ENCODE results near the gene MAP3K3.

Gene MAP3K3

DNA sequence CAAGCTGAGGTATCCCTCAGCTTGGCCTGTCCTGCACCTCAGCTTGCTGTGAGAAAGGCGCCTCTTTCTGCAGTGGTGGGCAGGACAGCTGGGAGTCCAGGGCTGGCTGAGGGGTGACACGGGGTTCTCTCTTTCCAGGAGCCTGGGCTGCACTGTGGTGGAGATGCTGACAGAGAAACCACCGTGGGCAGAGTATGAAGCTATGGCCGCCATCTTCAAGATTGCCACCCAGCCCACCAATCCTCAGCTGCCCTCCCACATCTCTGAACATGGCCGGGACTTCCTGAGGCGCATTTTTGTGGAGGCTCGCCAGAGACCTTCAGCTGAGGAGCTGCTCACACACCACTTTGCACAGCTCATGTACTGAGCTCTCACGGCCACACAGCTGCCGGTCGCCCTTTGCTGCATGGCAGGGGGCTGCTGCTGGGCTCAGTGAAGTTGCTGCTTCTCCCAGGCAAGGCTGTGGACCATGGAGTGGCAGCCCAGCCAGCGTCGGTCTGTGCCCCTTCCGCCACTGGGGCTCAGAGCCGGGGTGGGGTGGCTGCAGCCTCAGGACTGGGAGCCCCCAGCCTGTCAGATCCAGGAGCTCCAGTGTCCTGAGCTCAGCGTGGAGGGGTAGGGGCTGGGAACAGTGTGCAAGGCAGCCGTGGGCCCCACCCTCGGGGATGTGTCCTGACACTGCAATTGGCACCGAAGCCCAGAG, 71.3 kb downstream of the MAP3K3 start:
- Histone ChIP-seq H3K9me3 (ENCODE audit: control insufficient read depth, low read length) (no peaks in the 10 kb centered on the region), H3K27ac (ENCODE audit: low read depth, low read length, severe bottlenecking) (peak overlapping the region; percentile 42), H3K4me1 (ENCODE audit: control insufficient read depth, insufficient read depth, low read length, poor library complexity, severe bottlenecking) (peaks cover 17% of the 10 kb centered on the region), H3K36me3 (ENCODE audit: control insufficient read depth, insufficient read depth, low read length) (peaks cover 84% of the 10 kb centered on the region), H3K4me3 (ENCODE audit: extremely low read depth, insufficient read depth, low read length, poor library complexity, severe bottlenecking) (no peak overlapping the region)
- WGBS, 2 experiments (ENCODE audit: insufficient coverage in 2 of 2): 94 to 96% methylated on average over 16 to 17 of the region's 18 CpGs

DNA sequence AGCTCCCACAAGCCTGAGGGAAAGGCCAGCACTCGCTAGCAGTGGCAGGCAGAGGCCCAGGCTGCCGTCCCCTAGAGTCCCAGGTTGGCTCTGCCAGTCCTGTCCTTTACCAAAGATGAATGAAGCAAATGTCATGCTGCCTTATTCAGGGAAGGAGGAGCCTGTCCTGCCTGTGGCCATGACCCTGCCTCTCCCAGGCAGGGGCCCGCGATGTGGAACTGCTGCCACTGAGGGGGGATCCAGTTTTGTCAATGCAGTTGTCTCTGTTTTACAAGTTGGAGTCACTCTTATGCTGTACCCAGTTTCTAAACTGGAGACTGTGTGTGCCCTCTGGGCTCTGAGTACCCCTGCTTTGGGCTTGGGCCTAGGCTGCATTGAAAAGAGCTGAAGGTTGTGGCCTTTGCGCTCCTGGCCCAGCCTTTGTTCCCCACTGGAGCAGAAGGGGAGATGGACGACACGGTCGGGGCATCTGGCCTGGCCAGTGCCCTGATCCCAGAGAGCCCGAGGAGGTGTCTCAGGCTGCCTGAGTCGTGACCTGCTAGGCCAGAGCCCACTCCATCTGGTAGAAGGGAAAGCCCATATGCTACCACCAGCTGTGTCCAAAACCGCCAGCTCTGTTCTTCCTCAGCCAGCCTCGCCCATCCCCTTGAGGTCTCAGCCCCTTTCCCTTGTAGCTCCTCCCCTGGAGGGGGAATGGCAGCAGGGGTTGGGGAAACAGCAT, 72.2 kb downstream of the MAP3K3 start:
- Histone ChIP-seq H3K27ac (ENCODE audit: low read depth, low read length, severe bottlenecking) (peak overlapping the region; percentile 42), H3K9me3 (ENCODE audit: control insufficient read depth, low read length) (no peaks in the 10 kb centered on the region), H3K4me3 (ENCODE audit: extremely low read depth, insufficient read depth, low read length, poor library complexity, severe bottlenecking) (no peak overlapping the region), H3K36me3 (ENCODE audit: control insufficient read depth, insufficient read depth, low read length) (peaks cover 76% of the 10 kb centered on the region), H3K4me1 (ENCODE audit: control insufficient read depth, insufficient read depth, low read length, poor library complexity, severe bottlenecking) (peaks cover 18% of the 10 kb centered on the region)
- 92 to 97% methylated on average over 7 to 10 of the region's 12 CpGs for WGBS, 2 experiments (ENCODE audit: insufficient coverage in 2 of 2)

DNA sequence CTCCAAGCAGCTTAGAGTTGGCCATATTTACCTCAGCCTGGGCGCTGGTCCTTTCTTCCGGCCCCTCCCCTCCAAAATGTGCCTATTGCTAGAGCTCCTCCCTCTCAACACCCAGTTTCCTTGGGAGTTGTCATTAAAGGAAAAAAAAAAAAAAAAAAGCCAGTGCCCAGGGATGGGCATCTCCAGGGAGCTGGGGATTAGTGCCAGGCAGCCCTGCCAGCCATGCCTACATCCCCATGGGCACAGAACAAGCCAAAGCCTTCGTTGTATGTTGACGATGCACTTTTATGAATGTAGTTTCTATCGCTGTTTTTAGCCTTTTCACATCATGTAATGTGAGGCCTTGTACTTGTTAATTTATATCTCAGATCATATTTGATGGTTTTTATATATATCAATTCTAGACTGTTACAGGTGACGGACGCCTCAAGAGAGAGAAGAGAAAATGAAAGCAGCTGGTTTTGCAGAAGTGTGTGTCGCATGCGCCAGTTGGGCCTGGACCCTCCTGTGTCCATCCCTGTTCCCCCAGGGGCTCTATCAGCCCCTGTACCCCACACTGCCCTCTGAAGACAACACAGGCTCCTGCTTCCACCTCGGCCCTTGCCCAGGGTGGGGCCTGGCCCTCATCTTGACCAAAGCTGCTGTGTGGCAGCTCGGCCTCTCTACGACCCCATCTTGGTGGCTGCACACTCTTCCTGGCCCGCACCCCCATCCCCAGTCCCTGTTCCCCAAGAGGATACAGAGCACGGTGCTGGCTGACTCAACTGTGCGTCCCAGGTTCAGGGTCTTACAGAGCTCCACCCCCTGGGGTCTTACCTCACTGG, 72.9 kb downstream of the MAP3K3 start:
- no peak overlapping the region for H3K27ac ChIP-seq (ENCODE audit: low read depth, low read length, severe bottlenecking)
- H3K4me1 ChIP-seq (ENCODE audit: control insufficient read depth, insufficient read depth, low read length, poor library complexity, severe bottlenecking): peaks cover 18% of the 10 kb centered on the region
- no peak overlapping the region for H3K4me3 ChIP-seq (ENCODE audit: extremely low read depth, insufficient read depth, low read length, poor library complexity, severe bottlenecking)
- H3K36me3 ChIP-seq (ENCODE audit: control insufficient read depth, insufficient read depth, low read length): peaks cover 69% of the 10 kb centered on the region
- 97 to 98% methylated on average over 5 to 6 of the region's 15 CpGs for WGBS, 2 experiments (ENCODE audit: insufficient coverage in 2 of 2)
- no peaks in the 10 kb centered on the region for H3K9me3 ChIP-seq (ENCODE audit: control insufficient read depth, low read length)

DNA sequence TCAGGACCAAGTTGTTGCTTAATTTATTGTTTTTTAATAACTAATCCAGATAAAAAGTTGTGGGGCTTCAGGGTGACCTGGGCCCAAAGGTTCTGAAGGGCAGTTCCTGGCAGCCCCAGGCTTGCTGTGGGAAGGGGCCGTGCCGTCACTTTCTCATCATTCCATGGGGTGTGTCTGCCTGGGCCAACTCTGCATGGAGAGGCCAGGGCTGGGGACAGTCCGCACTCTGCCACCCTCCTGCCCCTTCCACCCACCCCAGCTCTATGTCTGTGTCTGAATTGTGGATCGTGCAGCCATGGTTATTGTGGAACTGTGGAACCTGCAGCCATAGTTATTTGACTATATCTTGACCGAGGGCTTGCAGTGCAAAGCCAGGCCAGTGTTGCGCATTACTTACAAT, 73.7 kb downstream of the MAP3K3 start:
- H3K27ac ChIP-seq (ENCODE audit: low read depth, low read length, severe bottlenecking): peak overlapping the region; percentile 36
- WGBS, 2 experiments (ENCODE audit: insufficient coverage in 2 of 2): 95% methylated on average over 3 to 4 of the region's 6 CpGs
- no peaks in the 10 kb centered on the region for H3K9me3 ChIP-seq (ENCODE audit: control insufficient read depth, low read length)
- no peak overlapping the region for H3K4me3 ChIP-seq (ENCODE audit: extremely low read depth, insufficient read depth, low read length, poor library complexity, severe bottlenecking)
- peaks cover 61% of the 10 kb centered on the region for H3K36me3 ChIP-seq (ENCODE audit: control insufficient read depth, insufficient read depth, low read length)
- peaks cover 19% of the 10 kb centered on the region for H3K4me1 ChIP-seq (ENCODE audit: control insufficient read depth, insufficient read depth, low read length, poor library complexity, severe bottlenecking)

DNA sequence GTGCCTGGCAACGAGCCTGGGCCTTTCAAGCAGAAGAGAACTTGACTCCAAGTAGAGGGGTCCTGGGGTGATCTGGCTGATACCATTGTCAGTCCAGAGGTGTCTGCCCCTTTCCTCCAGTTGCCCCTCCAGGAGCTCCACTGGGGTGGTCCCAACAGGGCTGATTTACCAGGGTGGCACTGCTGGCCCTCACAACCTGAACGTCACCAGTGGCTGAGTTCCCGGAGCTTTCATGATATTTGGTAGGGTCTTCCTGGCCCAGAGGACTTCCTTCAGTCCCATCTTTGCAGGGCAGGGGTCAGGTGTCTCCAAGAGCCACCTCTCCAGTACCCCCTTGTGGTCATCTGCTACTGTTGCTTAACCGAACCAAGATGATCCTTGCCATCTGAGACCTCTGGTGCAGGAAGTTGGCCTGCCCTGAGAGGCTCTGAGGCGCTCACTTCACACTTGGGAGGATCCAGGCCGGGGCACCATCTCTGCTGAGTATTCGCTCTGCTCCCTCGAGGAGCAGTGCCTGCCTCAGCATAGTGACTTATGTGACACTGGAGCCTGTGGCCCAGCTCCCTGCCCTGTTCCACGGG, 74.3 kb downstream of the MAP3K3 start:
- Histone ChIP-seq H3K36me3 (ENCODE audit: control insufficient read depth, insufficient read depth, low read length) (peaks cover 55% of the 10 kb centered on the region), H3K4me1 (ENCODE audit: control insufficient read depth, insufficient read depth, low read length, poor library complexity, severe bottlenecking) (peaks cover 24% of the 10 kb centered on the region), H3K9me3 (ENCODE audit: control insufficient read depth, low read length) (no peaks in the 10 kb centered on the region), H3K27ac (ENCODE audit: low read depth, low read length, severe bottlenecking) (peak overlapping the region; percentile 36), H3K4me3 (ENCODE audit: extremely low read depth, insufficient read depth, low read length, poor library complexity, severe bottlenecking) (no peak overlapping the region)
- 78 to 80% methylated on average over 7 to 8 of the region's 9 CpGs for WGBS, 2 experiments (ENCODE audit: insufficient coverage in 2 of 2)

DNA sequence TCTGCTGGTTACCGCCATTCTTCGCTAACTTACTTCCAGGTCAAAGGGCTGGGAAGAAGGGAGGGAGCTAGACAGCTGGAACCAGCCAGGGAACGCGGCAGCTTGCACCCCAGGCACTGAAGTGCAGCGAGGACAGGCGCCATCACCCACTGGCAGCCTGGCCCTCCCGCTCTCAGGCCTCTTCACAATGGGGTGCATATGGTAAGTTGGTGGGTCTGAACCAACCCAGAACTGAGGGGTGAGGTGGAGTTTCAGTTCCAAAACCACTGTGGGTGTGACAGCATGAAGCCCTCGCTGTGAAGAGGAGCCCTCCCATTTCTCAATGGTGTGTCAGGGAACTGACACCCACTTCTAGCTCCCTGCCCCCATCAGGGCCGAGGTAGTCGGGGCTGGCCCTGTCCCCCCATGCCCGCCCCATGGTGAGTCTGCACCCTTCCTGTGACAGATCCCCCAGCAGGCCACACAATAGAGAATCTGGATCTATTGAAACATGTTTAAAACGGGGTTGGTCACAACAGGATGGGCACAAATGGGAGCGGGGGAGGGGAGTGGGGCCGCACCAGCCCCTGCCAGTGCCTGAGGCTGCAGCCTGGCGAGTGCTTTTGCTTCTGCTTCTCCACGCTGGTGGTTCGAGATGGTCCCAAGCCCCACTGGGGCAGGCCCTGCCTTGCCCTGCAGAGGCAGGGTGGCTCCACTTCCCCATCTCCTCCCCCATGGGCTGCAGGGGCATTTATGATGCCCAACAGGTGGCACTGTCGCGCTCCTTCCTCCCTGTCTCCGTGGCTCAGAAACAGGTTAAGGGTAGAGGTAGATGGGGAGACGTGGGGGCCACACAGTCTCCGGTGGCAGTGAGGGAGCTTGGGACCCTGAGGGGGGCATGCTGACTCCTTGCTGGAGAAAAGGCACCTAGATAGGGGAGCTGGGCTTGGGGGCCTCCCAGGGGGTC, 75.4 kb downstream of the MAP3K3 start:
- H3K4me3 ChIP-seq (ENCODE audit: extremely low read depth, insufficient read depth, low read length, poor library complexity, severe bottlenecking): peak overlapping the region; percentile 77
- peaks cover 29% of the 10 kb centered on the region for H3K4me1 ChIP-seq (ENCODE audit: control insufficient read depth, insufficient read depth, low read length, poor library complexity, severe bottlenecking)
- WGBS, 2 experiments (ENCODE audit: insufficient coverage in 2 of 2): 83% methylated on average over 12 to 13 of the region's 22 CpGs
- H3K27ac ChIP-seq (ENCODE audit: low read depth, low read length, severe bottlenecking): no peak overlapping the region
- peaks cover 49% of the 10 kb centered on the region for H3K36me3 ChIP-seq (ENCODE audit: control insufficient read depth, insufficient read depth, low read length)
- no peaks in the 10 kb centered on the region for H3K9me3 ChIP-seq (ENCODE audit: control insufficient read depth, low read length)

DNA sequence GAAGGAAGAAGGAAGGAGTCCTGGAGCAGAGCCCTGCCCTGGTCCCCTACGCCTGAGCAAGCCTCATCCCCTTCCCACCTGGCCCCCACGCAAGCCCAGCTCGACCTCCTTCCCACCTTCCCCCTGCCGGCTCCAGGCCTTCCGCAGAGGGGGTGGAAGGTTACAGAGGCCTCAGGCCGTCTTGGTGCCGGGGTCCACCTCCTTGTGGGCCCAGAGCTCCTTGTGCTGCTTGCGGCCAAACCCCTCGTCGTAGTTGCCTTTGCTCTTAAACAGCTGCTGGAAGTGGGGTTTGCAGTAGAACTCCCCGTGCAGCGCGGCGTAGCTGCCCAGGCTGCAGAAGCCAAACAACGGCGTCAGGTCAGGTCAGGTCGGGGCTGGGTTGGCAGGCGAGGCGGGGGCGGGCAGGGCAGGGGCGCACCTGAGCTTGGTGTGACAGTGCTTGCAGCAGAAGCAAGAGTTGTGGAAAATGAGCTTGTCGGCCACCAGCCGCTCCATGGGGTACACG, 76.2 kb downstream of the MAP3K3 start:
- Histone ChIP-seq H3K9me3 (ENCODE audit: control insufficient read depth, low read length) (no peaks in the 10 kb centered on the region), H3K4me1 (ENCODE audit: control insufficient read depth, insufficient read depth, low read length, poor library complexity, severe bottlenecking) (peaks cover 35% of the 10 kb centered on the region), H3K27ac (ENCODE audit: low read depth, low read length, severe bottlenecking) (no peak overlapping the region), H3K36me3 (ENCODE audit: control insufficient read depth, insufficient read depth, low read length) (peaks cover 45% of the 10 kb centered on the region), H3K4me3 (ENCODE audit: extremely low read depth, insufficient read depth, low read length, poor library complexity, severe bottlenecking) (peak overlapping the region; percentile 77)
- WGBS, 2 experiments (ENCODE audit: insufficient coverage in 2 of 2): 56 to 58% methylated on average over 19 of the region's 24 CpGs

DNA sequence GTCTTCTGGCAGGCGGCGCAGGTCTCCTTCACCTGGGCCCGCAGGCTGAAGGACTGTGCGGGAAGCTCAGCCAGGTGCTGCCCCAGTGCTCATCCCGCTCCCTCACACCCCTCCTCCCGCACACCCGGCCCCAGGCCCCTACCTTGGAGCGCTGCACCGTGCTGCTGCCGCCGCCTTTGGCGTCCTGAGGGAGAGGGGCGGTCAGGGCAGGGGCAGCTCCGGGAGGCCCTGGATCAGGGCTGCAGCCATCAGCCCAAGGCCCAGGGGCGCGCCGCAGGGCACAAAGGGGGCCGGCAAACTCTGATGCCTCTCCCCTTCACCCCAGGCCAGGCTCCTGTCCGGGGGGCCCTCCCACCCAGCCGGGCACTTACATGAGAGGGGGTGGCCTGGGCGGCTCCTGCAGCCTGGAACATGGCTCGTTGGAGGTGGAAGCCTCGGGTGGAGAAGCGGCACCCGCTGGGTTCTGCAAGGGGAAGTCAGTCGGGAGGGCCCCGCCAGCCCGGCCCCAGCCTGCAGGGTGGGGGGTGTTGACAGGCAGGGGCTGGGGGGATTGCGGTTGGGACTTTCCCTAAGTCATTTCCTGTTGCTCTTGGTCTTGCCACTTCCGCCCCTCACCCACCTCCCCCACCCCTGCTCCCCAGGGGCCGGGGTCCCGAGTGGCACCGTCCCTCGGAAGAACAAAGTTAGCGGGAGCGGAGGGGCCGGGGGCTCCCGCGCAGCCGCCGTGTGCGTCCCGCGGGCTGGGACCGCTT, 76.8 kb downstream of the MAP3K3 start:
- peaks cover 36% of the 10 kb centered on the region for H3K4me1 ChIP-seq (ENCODE audit: control insufficient read depth, insufficient read depth, low read length, poor library complexity, severe bottlenecking)
- no peaks in the 10 kb centered on the region for H3K9me3 ChIP-seq (ENCODE audit: control insufficient read depth, low read length)
- peak overlapping the region; percentile 77 for H3K4me3 ChIP-seq (ENCODE audit: extremely low read depth, insufficient read depth, low read length, poor library complexity, severe bottlenecking)
- peaks cover 40% of the 10 kb centered on the region for H3K36me3 ChIP-seq (ENCODE audit: control insufficient read depth, insufficient read depth, low read length)
- H3K27ac ChIP-seq (ENCODE audit: low read depth, low read length, severe bottlenecking): peak overlapping the region; percentile 69
- WGBS, 2 experiments (ENCODE audit: insufficient coverage in 2 of 2): 3 to 6% methylated on average over 20 to 28 of the region's 45 CpGs

All from mesodermal cell (in vitro differentiated cells).